LNCAP (cell line): ENCODE data around the gene MED13.

Experiments
- CTCF ChIP-seq: fragments of 450-650 bp; IDR thresholded peaks from 2 replicates; pipeline ENCODE4 v1.5.1; 2017; ENCODE audit warnings: mild to moderate bottlenecking

The MED13 gene

GRCh38 chr17:61946359-61946758 lies 118.7 kb downstream of the MED13 start:
- TF ChIP-seq CTCF, result peak; percentile 23; the same call in 1 of the 2 replicates

- no peak for TF ChIP-seq CTCF
Measured at GRCh38 chr17:61943117-61943516, 122.0 kb downstream of the MED13 start.

- no peak for TF ChIP-seq CTCF
Measured at GRCh38 chr17:61942085-61942484, 123.0 kb downstream of the MED13 start.

- TF ChIP-seq CTCF, result no peak
Measured at GRCh38 chr17:61928101-61928436, 137.0 kb downstream of the MED13 start.

GRCh38 chr17:61927208-61928100 lies 137.6 kb downstream of the MED13 start, which contains the start of gene INTS2:
TSS of gene INTS2 (minus strand) at chr17:61927982. CDS start at chr17:61926644, 1,338 bp downstream.
- TF ChIP-seq CTCF, result no peak

GRCh38 chr17:61926826-61927207 lies 138.3 kb downstream of the MED13 start:
- TF ChIP-seq CTCF, result no peak

- TF ChIP-seq CTCF, result no peak
Measured at GRCh38 chr17:61908292-61909037, 156.6 kb downstream of the MED13 start.
